ENCODE data around the gene WBP1.

WBP1 gene

GRCh38 chr2:74498500-74499266 is 40.4 kb downstream of the WBP1 start:
- peak overlapping the region; percentile 41 for H3K4me3 ChIP-seq (ENCODE audit: low read length)
- no peak for TF ChIP-seq CTCF (conservative IDR thresholded peaks at IDR 0.05; ENCODE audit: low read depth, low read length)
- no peak for DNase-seq (ENCODE audit: low read depth)

- DNase-seq (ENCODE audit: low read depth), result no peak
- H3K4me3 ChIP-seq (ENCODE audit: low read length), result peak within 1 kb of the TSS; percentile 41
- no peak for TF ChIP-seq CTCF (conservative IDR thresholded peaks at IDR 0.05; ENCODE audit: low read depth, low read length)
Measured at GRCh38 chr2:74499267-74499939, 41.2 kb downstream of the WBP1 start, which contains the start of gene LBX2. Gene LBX2, minus strand, starts transcription at chr2:74499603. Its CDS starts 66 bp downstream, at chr2:74499537.

GRCh38 chr2:74499940-74500577 is 41.8 kb downstream of the WBP1 start:
- no peak for DNase-seq (ENCODE audit: low read depth)
- TF ChIP-seq CTCF (conservative IDR thresholded peaks at IDR 0.05; ENCODE audit: low read depth, low read length), result no peak
- H3K4me3 ChIP-seq (ENCODE audit: low read length), result no peak overlapping the region

GRCh38 chr2:74500578-74500946 is 42.3 kb downstream of the WBP1 start:
- no peak overlapping the region for H3K4me3 ChIP-seq (ENCODE audit: low read length)
- no peak for TF ChIP-seq CTCF (conservative IDR thresholded peaks at IDR 0.05; ENCODE audit: low read depth, low read length)
- DNase-seq (ENCODE audit: low read depth), result no peak

GRCh38 chr2:74501335-74502071 is 43.3 kb downstream of the WBP1 start:
- H3K4me3 ChIP-seq (ENCODE audit: low read length), result peak overlapping the region; percentile 62
- no peak for DNase-seq (ENCODE audit: low read depth)
- no peak for TF ChIP-seq CTCF (conservative IDR thresholded peaks at IDR 0.05; ENCODE audit: low read depth, low read length)

- peak overlapping the region; percentile 62 for H3K4me3 ChIP-seq (ENCODE audit: low read length)
- no peak for DNase-seq (ENCODE audit: low read depth)
- TF ChIP-seq CTCF (conservative IDR thresholded peaks at IDR 0.05; ENCODE audit: low read depth, low read length), result no peak
Measured at GRCh38 chr2:74502147-74502719, 44.0 kb downstream of the WBP1 start.
